Lung (tissue), 12 donors: ENCODE measurements around the gene SLC4A2. TPM values are rescaled to one million over a fixed set of nuclear protein-coding genes. Genes with fewer than 3 reads are reported as not detected.

Source experiments
- ATAC-seq: fragments of 200-7000 bp; cut with Tn5 transposase; one replicate; pipeline ENCODE4 v1.9.1; 2020; ENCODE audit warnings: moderate number of reproducible peaks; ENCODE audit not compliant: insufficient read depth, low FRiP score
- DNase-seq, 3 donors: peaks; one replicate each; pipeline ENCODE4 v3.0.0-alpha.2; 2013 to 2017
- H3K27ac ChIP-seq, 2 donors: one replicate each; pipeline ENCODE4 v1.5.1; 2013; ENCODE audit warnings: mild to moderate bottlenecking in 2 of 2, moderate library complexity in 2 of 2, control low read depth in 1 of 2, inconsistent platforms in 1 of 2, low read depth in 1 of 2, low read length in 1 of 2
- H3K27me3 ChIP-seq, 3 donors: one replicate each; pipeline ENCODE4 v1.5.1; 2013; ENCODE audit warnings: low read length in 2 of 3; ENCODE audit not compliant: control insufficient read depth in 3 of 3, insufficient read depth in 3 of 3
- H3K36me3 ChIP-seq, 4 donors: one replicate each; pipeline ENCODE4 v1.5.1; 2013; ENCODE audit warnings: low read length in 4 of 4, mild to moderate bottlenecking in 1 of 4, moderate library complexity in 1 of 4; ENCODE audit not compliant: control insufficient read depth in 4 of 4, insufficient read depth in 4 of 4
- H3K4me1 ChIP-seq, 5 donors: one replicate each; pipeline ENCODE4 v1.5.1; 2013; ENCODE audit warnings: low read length in 5 of 5, mild to moderate bottlenecking in 2 of 5, moderate library complexity in 1 of 5; ENCODE audit not compliant: control insufficient read depth in 5 of 5, insufficient read depth in 5 of 5
- H3K4me3 ChIP-seq: one replicate; pipeline ENCODE4 v1.5.1; 2013; ENCODE audit warnings: mild to moderate bottlenecking, control low read depth, moderate library complexity
- H3K9ac ChIP-seq, 2 donors: one replicate each; pipeline ENCODE4 v1.5.1; 2013; ENCODE audit warnings: low read length in 2 of 2, control low read depth in 1 of 2; ENCODE audit not compliant: insufficient read depth in 1 of 2
- H3K9me3 ChIP-seq, 4 donors: one replicate each; pipeline ENCODE4 v1.5.1; 2013; ENCODE audit warnings: low read length in 3 of 4, mild to moderate bottlenecking in 1 of 4, moderate library complexity in 1 of 4; ENCODE audit not compliant: control insufficient read depth in 4 of 4, insufficient read depth in 3 of 4
- CTCF ChIP-seq: IDR thresholded peaks from 2 replicates; pipeline ENCODE4 v1.5.1; 2012; ENCODE audit warnings: mild to moderate bottlenecking; ENCODE audit errors: control extremely low read depth, extremely low read depth
- WGBS, 2 donors: extraction: QIAGEN DNeasy Blood & Tissue Kit; methylation state at CpG; one replicate each; pipeline ENCODE4 v1.1.7; 2013; 5-methylcytosine and 5-hydroxymethylcytosine counted together
- polyA plus RNA-seq, 2 donors: library from polyadenylated mRNA; stranded (reverse); fragments of 200-250 nt; gene quantifications; one replicate each; pipeline ENCODE4 v1.2.1, GENCODE V29; 2013
- total RNA-seq, 2 donors: library from RNA; depleted of rRNA in 1 of 2; stranded (reverse); fragments of >200 nt in 1 of 2; gene quantifications; one replicate each; pipeline ENCODE4 v1.2.1, GENCODE V29; 2014 to 2021
- donor health status: control.
- donor health status: control.
- donor health status: Bipolar disorder and iron deficiency.
- donor health status: healthy.
- donor health status: DM: yes; HTN: yes; CAD: no.

SLC4A2 gene
- total and polyA plus RNA-seq, 4 donors, result 66.3 to 173 (median 120) TPM

DNA sequence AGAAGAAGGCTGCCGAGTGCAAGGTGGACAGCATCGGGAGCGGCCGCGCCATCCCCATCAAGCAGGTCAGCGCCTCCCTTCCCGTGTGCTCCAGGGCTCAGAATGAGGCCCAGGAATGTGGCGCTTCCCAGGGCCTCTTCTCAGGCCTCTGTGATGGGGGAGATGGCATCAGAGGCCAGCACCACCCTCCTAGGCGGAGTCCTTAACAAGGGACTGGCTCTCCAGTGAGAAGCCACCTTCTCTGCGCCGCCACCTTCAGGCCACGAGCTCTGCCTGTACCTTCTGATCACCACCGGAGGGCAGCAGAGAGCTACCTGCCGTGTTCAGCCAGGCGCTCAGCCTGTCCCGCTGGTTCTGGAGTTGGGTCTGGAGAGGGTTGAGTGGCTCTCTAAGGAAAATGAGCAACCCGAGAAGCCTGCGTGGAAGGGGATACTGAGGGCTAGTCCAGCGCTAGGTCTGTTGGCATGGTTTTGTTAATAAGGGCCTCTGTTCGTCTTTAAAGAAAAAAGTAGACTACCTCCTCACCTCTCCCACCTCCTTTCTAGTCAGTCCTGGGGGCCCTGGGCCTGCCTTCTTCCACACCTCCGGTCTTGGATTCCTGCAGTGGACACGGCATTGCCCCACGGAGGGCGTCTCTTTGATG, 64.6 kb downstream of the SLC4A2 start:
- Histone ChIP-seq H3K9me3 (no peaks in the 10 kb centered on the region), H3K4me3 (no peak overlapping the region), H3K4me1 (peaks cover 0 to 7% (median 0%) of the 10 kb centered on the region in 5 donors), H3K27ac (no peak overlapping the region), H3K27me3 (no peaks in the 10 kb centered on the region), H3K9ac (no peak overlapping the region), H3K36me3 (peaks cover 0 to 70% (median 19%) of the 10 kb centered on the region in 4 donors)
- peak; percentile 84 for ATAC-seq
- peak; percentile 98 for TF ChIP-seq CTCF
- peak; percentile 86 to 90 (median 88) for DNase-seq
- WGBS, 2 donors, result 49 to 58% methylated on average over 24 of the region's 24 CpGs

GRCh38 chr7:151124481-151124880, 65.1 kb downstream of the SLC4A2 start:
- H3K27me3 ChIP-seq, result no peaks in the 10 kb centered on the region
- ATAC-seq (no peak), DNase-seq (no peak)
- 90 to 96% methylated on average over 7 of the region's 7 CpGs for WGBS, 2 donors
- no peaks in the 10 kb centered on the region for H3K9me3 ChIP-seq
- peaks cover 0 to 70% (median 15%) of the 10 kb centered on the region in 4 donors for H3K36me3 ChIP-seq
- H3K9ac ChIP-seq, result no peak overlapping the region
- H3K27ac ChIP-seq, result no peak overlapping the region
- no peak for TF ChIP-seq CTCF
- peaks cover 0 to 7% (median 0%) of the 10 kb centered on the region in 5 donors for H3K4me1 ChIP-seq
- H3K4me3 ChIP-seq, result no peak overlapping the region

GRCh38 chr7:151124899-151125399, 65.6 kb downstream of the SLC4A2 start:
- DNase-seq (no peak), ATAC-seq (no peak)
- H3K27me3 ChIP-seq, result no peaks in the 10 kb centered on the region
- H3K9ac ChIP-seq, result no peak overlapping the region
- no peak overlapping the region for H3K27ac ChIP-seq
- H3K36me3 ChIP-seq, result peaks cover 0 to 69% (median 15%) of the 10 kb centered on the region in 4 donors
- no peak overlapping the region for H3K4me3 ChIP-seq
- H3K9me3 ChIP-seq, result peaks cover 0 to 2% (median 0%) of the 10 kb centered on the region in 4 donors
- WGBS, 2 donors, result 91 to 97% methylated on average over 14 of the region's 14 CpGs
- TF ChIP-seq CTCF, result no peak
- peaks cover 0 to 7% (median 0%) of the 10 kb centered on the region in 5 donors for H3K4me1 ChIP-seq
